Mesodermal cell (in vitro differentiated cells): ENCODE results near the gene CRYBA4.
A peak's percentile ranks its signal among the peaks of the same experiment; 100 is the strongest.

Experiments used
- H3K27ac ChIP-seq: 2 replicates; pipeline ENCODE4 v1.7.0; 2013; ENCODE audit warnings: mild to moderate bottlenecking, low read depth, low read length, moderate library complexity; ENCODE audit not compliant: severe bottlenecking
- H3K36me3 ChIP-seq: 2 replicates; pipeline ENCODE4 v1.7.1; 2013; ENCODE audit warnings: mild to moderate bottlenecking, low read length, moderate library complexity; ENCODE audit not compliant: control insufficient read depth, insufficient read depth
- H3K4me1 ChIP-seq: one replicate; pipeline ENCODE4 v1.7.1; 2013; ENCODE audit warnings: mild to moderate bottlenecking, low read length; ENCODE audit not compliant: insufficient read depth, control insufficient read depth, poor library complexity, severe bottlenecking
- H3K4me3 ChIP-seq: 2 replicates; pipeline ENCODE4 v1.7.0; 2013; ENCODE audit warnings: low read length, control low read depth, mild to moderate bottlenecking; ENCODE audit not compliant: insufficient read depth, poor library complexity, severe bottlenecking; ENCODE audit errors: extremely low read depth
- H3K9me3 ChIP-seq: 2 replicates; pipeline ENCODE4 v1.7.1; 2013; ENCODE audit warnings: mild to moderate bottlenecking, low read length, moderate library complexity; ENCODE audit not compliant: control insufficient read depth
- WGBS, 2 experiments: methylation state at CpG; one replicate each; pipeline ENCODE4 v1.1.5; 2013; ENCODE audit warnings: missing lambda C conversion rate in 2 of 2; ENCODE audit not compliant: insufficient coverage in 2 of 2; 5-methylcytosine and 5-hydroxymethylcytosine counted together

CRYBA4 gene

DNA sequence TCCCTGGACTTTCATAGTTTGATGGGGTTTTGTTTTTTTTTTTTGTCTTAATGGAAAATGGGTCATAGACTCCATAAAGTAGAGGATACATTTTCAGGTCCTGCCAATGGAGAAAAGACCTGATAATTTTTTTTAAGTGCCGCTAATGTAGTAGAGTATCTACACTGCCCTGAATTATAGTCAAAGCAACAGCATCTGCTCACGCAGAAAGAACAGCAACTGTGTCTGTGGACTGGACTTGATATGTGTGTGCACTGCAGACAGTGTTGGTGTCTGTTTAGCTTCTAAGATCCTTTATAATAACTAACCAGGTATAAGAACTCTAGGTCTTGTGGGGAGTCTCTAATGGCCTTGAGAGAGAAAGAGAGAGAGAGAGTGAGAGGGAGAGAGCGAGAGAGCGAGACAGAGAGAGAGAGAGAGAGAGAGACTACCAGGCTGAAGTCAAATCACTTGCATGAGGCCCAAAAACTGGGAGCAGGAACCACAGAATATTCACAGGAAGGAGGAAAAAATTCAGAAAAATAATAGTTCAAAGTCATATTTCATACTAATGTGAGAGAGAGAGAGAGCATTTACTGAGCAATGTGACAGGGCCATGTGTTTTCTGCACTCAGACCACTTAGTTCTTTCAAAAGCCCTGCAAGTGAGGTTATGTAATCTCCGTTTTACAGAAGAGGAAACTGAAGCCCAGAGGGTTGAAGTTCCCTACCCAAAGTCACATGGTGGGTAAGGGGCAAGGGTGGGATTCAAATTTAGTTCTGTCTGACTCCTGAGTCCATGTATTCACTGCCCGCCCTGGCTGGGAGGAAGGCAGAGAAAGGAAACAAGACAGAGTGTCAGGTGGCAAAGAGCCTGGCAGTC is 27.0 kb downstream of the CRYBA4 start:
- H3K4me3 ChIP-seq = no peak overlapping the region
- H3K9me3 ChIP-seq = no peaks in the 10 kb centered on the region
- peaks cover 26% of the 10 kb centered on the region for H3K4me1 ChIP-seq
- no peaks in the 10 kb centered on the region for H3K36me3 ChIP-seq
- WGBS, 2 experiments = 76 to 93% methylated on average over 4 to 5 of the region's 6 CpGs
- H3K27ac ChIP-seq = no peak overlapping the region

DNA sequence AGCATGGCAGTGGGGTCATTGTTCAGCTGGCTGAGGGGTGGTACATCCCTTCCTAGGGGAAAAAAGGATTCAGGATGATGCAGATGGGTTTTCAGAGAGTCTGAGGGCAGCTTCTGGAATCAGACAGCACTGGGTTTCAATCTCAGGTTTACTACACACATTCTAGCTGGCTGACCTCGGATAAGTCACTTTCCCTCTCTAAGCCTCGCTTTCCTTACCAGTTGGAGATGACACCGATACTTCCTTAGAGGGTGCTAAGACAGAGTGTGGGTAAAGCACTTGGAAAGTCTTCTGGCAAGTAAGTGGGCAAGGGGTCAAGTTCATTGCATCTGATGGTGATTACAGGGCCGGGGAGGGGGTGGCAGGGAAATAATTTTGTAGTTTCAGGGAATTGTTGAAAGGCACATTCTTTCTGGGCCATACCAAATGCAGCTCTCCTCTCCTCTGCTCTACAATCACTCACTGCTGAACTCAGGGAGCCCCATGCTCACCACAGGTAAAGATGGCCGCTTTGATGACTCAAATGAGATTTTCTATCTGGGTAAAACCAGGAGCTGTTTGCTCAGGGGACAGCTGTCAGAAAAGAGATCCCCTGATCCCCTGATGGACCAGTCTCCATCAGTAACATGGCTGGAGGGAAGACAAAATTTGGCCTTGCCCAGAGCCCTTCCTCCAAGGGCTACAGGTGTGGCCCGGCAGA is 29.1 kb downstream of the CRYBA4 start:
- no peaks in the 10 kb centered on the region for H3K9me3 ChIP-seq
- 90 to 95% methylated on average over 3 to 4 of the region's 6 CpGs for WGBS, 2 experiments

DNA sequence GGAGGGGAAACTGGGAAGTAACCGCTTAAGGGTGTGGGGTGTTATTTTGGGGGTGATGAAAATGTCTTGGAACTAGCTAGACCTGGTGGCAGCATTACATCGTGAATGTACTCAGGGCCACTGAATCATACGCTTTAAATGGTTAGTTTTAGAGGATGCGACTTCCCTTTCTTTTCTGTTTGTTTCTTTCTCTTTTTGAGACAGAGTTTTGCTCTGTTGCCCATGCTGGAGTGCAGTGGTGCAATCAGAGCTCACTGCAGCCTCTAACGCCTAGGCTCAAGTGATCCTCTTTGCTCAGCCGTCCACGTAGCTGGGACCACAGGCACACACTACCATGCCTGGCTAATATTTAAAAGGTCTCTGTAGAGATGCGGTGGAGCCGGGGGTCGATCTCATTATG is 30.1 kb downstream of the CRYBA4 start:
- 89 to 93% methylated on average over 10 of the region's 10 CpGs for WGBS, 2 experiments
- Histone ChIP-seq H3K27ac (no peak overlapping the region), H3K9me3 (no peaks in the 10 kb centered on the region), H3K4me3 (no peak overlapping the region), H3K36me3 (no peaks in the 10 kb centered on the region), H3K4me1 (peaks cover 12% of the 10 kb centered on the region)

More for the DNA sequence above, 29.1 kb downstream of the CRYBA4 start:
- Histone ChIP-seq H3K4me1 (peaks cover 17% of the 10 kb centered on the region), H3K4me3 (no peak overlapping the region), H3K27ac (no peak overlapping the region), H3K36me3 (no peaks in the 10 kb centered on the region)

DNA sequence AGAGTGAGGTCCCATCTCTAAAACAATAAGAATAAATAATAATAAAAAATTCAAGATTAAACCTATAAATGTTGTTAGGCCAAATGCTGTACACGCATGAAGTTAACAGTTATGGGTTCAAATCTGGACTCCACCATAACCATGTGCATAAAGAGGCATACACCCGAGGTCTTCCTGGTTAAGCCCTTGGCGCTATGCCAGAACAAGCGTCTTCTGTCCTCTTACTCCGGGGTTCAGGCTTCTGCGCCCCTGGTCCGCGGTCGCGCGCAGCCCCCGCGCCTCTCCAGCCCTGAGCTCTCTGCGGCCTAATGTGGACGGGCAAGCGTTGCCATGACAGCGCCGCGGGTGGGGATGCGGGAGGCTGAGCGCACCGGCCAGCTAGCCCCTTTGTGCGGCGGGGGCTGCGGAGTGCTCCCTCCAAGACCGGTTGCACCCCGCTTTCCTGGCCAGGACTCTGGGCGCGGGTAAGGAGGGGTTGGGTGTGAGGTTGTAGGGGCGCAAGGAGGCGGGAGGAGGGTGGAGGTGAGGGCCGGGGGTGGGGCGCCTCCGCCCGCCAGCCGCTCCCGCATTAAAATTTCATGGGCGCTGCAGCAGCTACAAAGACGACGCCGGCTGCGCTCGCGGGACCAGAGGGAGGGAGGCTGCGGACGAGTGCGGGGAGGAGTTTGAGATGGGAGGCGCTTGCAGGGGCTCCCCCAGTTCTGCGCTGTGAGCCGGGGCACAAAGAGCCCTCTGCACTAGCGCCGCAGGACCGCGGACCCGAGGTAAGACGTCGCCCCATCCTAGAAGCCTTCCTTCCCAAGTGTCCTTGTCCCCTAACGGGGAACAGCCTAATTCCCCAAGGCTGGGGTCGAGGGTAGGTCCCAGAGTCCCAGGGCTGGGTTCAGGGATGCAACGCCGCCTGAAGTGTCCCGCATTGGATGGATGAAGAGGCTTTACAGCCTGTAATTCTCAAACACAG is 35.4 kb downstream of the CRYBA4 start, which contains the start of gene MIAT:
Gene MIAT, plus strand, starts transcription at position 698 of the 961 bp plus-strand sequence.
- no peak within 1 kb of the TSS for H3K27ac ChIP-seq
- peak within 1 kb of the TSS; percentile 30 for H3K4me3 ChIP-seq
- 9 to 10% methylated on average over 34 to 54 of the region's 62 CpGs for WGBS, 2 experiments
- no peaks in the 10 kb centered on the region for H3K9me3 ChIP-seq
- H3K4me1 ChIP-seq = peaks cover 4% of the 10 kb centered on the region
- no peaks in the 10 kb centered on the region for H3K36me3 ChIP-seq

DNA sequence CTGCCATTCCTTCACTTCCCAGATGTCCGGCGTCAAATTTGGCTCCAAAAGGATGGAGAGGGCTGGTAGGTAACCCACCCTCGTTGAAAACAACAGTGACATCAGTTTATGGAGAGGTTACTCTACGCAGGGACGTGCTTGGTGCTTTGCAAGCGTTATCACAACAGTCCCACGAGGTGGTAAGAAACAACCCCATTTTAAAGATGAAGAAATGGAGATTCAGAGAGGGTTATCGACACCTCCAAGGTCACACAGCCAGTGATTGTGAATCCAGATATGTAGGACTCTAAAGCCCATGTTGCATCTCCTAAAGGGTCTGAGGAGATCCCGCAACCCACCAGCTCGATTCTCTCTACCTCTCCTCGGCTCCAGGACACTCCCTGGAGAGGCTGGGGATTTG is 36.4 kb downstream of the CRYBA4 start:
- H3K36me3 ChIP-seq = no peaks in the 10 kb centered on the region
- no peak overlapping the region for H3K27ac ChIP-seq
- peak overlapping the region; percentile 20 for H3K4me3 ChIP-seq
- no peaks in the 10 kb centered on the region for H3K9me3 ChIP-seq
- peaks cover 4% of the 10 kb centered on the region for H3K4me1 ChIP-seq
- 3 to 11% methylated on average over 5 to 6 of the region's 11 CpGs for WGBS, 2 experiments

DNA sequence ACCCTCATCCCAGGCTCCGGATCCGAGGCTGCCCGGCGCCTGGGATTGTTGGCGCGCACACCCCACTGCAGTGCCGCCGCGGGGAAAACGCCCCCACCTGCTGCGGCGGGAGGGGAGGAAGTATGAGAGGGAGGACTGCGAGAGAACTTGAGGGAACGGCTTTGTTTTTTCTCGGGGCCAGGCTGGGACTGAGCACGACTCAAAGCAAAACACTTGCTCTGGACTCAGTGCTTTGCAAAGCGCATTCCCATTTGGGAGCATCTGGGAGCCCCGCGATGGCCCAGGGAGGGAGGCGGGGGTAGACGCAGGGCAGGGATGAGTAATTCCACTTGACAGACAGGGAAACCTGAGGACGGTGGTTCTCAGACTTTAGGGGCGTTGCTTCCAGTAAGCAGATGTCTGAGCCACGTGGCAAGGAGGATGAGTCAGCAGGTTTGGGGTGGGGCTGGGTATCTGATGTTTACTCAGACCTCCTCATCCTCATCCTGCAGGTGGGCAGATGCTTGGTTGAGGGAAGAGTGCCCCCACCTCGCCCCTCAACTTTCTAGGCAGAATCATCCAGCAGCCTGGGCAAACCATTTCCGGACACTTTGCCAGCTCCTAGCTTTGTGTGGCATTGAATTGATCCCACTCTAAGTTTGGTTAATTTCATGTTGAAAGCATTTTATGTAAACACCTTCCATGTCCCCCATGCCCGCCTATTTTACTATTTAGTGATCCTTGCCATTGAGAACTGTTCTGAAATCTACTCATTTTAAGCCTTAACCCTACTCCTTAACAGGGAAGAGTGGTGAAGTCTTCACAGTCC is 37.1 kb downstream of the CRYBA4 start:
- Histone ChIP-seq H3K4me3 (peak overlapping the region; percentile 20), H3K4me1 (peaks cover 4% of the 10 kb centered on the region), H3K36me3 (no peaks in the 10 kb centered on the region), H3K27ac (peak overlapping the region; percentile 24), H3K9me3 (no peaks in the 10 kb centered on the region)
- 5 to 19% methylated on average over 9 to 17 of the region's 27 CpGs for WGBS, 2 experiments

DNA sequence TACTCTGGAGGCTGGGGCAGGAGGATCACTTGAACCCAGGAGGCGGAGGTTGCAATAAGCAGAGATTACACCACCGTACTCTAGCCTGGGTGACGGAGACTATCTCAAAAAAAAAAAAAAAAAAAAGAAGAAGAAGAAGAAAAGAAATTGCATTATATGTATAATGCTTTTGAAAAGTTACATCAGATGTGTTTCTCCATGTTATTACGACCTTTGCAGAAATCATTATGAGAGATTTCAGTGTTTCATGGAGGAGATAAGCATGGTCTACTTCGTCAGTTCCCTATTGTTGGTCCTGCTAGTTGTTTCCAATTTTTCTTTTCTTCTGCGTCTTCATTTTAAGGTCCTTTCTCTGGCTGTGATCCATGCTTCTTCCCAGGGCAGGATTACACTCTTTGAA is 38.6 kb downstream of the CRYBA4 start:
- H3K36me3 ChIP-seq = no peaks in the 10 kb centered on the region
- H3K27ac ChIP-seq = no peak overlapping the region
- H3K9me3 ChIP-seq = no peaks in the 10 kb centered on the region
- WGBS, 2 experiments = 95 to 100% methylated on average over 1 to 3 of the region's 6 CpGs
- H3K4me1 ChIP-seq = peaks cover 4% of the 10 kb centered on the region
- H3K4me3 ChIP-seq = no peak overlapping the region

DNA sequence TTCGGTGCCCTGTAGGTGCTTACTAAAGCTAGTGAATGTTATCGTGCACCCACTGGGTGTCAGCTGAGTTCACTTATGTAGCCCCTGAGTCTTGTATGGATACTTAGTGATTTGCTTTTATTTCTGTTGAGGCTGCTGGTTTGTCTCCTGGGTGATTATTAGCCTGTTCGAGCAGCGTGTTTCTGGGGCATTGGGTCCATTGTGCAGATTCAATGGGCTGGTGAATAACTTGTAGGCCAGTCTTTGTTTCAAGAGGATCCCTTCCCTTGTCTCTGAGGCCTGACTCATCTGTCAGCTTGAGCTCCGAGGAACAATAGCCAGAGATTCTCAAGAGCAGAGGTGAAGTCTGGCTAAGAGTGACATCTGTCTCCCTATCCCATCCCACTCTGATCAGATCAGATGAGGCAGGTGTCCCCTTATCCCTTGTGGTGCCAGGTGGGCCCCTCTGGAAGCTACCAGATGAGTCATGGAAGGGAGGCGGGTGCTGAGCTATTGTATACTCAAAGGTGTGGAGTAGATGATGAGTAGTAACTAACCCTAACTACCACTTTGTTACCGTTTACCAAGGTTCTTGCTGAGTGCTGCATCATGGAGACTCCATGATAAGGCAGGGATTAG is 39.3 kb downstream of the CRYBA4 start:
- WGBS, 2 experiments = 55 to 71% methylated on average over 4 to 5 of the region's 7 CpGs
- Histone ChIP-seq H3K4me1 (peaks cover 4% of the 10 kb centered on the region), H3K9me3 (no peaks in the 10 kb centered on the region), H3K36me3 (no peaks in the 10 kb centered on the region), H3K27ac (no peak overlapping the region), H3K4me3 (no peak overlapping the region)

DNA sequence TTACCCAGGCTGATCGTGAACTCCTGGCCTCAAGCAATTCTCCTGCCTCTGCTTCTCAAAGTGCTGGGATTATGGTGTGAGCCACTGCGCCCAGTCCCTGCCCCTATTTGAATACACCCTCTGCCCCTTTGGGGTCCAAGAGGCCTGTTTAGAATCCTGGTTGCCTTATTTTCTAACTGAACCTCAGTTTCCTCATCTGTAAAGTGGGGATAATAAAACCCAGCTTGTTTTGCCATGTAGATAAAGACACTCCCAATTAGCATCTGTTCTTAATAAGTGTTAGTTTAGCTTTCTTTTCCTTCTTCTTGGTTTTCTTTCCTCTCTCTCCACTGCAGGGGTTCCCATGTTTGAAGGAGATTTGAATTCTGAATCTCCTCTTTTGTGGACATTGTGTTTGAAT is 40.4 kb downstream of the CRYBA4 start:
- Histone ChIP-seq H3K36me3 (no peaks in the 10 kb centered on the region), H3K27ac (no peak overlapping the region), H3K4me3 (no peak overlapping the region), H3K4me1 (peaks cover 4% of the 10 kb centered on the region), H3K9me3 (no peaks in the 10 kb centered on the region)
- 93 to 100% methylated on average over 1 to 2 of the region's 2 CpGs for WGBS, 2 experiments
